ENCODE results near the gene CD6.

Gene CD6

DNA sequence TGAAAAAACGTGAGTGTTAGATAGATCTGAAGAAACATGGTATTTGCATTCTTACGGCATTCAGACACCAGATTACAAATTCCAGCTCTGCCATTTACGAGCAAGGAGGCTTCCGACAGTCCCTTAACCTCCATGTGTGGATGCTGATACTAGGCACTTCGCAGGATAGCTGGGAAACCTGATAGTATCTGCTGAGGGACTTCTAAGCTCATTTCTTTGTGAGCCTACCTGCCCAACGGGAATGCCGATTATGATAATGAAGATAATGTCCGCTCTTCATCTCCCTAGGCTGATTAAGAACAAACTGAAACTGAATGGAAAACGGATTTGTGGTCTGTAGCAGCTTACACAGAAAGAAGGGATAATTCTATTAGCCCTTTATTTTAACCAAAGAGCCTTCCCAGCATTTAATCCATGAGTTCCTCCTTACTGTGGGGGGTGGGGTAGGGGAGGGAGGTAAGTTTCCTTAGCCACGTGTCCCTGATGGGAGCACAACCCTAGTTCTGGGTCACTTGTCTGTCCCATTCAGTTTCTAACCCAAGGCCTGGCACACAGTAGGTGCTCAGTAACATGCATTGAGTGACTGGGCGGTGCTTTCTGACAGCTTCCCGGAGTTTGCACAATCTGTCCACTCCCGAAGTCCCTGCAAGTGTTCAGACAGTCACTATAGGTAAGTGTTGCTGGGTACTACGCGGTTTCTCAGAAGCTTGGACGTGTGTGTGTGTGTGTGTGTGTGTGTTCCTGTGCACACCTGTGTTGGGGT, 39.2 kb downstream of the CD6 start:
- TF ChIP-seq, protein P1, sequence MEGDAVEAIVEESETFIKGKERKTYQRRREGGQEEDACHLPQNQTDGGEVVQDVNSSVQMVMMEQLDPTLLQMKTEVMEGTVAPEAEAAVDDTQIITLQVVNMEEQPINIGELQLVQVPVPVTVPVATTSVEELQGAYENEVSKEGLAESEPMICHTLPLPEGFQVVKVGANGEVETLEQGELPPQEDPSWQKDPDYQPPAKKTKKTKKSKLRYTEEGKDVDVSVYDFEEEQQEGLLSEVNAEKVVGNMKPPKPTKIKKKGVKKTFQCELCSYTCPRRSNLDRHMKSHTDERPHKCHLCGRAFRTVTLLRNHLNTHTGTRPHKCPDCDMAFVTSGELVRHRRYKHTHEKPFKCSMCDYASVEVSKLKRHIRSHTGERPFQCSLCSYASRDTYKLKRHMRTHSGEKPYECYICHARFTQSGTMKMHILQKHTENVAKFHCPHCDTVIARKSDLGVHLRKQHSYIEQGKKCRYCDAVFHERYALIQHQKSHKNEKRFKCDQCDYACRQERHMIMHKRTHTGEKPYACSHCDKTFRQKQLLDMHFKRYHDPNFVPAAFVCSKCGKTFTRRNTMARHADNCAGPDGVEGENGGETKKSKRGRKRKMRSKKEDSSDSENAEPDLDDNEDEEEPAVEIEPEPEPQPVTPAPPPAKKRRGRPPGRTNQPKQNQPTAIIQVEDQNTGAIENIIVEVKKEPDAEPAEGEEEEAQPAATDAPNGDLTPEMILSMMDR (IDR thresholded peaks at IDR 0.05; ENCODE audit: low read depth, low read length) = no peak
- no peak overlapping the region for H3K4me3 ChIP-seq (replicated peaks in 1 of 2; ENCODE audit: low read depth in 2 of 2, low read length in 2 of 2)
- DNase-seq (ENCODE audit: low read depth in 2 of 2) = no peak

DNA sequence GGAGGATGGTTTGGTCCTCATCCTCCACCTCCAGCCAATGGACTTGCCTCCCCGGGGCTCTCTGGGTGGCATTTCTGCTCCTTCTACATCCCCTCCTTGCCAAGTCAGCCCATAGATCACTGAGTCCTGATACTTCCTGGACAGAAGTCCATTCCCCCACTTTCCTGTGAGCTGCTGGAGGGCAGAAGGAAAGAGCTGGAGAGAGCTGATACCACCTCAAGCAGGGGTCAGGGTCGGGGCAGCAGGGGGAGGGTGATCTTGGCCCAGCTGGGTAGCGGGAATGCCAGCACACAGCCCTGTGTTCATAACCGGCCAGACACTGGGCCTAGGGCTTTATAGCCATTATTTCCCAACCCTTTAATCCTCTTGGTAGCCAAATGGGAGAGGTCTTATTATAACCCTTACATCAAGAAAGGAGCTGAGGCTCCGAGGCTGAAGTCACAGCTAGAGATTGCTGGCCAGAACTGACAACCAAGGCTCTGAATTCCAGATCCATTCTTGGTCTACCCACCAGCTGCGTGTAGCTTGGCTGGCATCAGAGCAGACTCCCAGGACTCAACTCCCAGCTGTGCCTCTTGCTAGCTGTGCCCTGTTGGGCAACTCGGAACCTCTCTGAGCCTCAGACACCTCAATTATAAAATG, 39.9 kb downstream of the CD6 start:
- TF ChIP-seq, protein P1 (IDR thresholded peaks at IDR 0.05; ENCODE audit: low read depth, low read length) = no peak
- DNase-seq (ENCODE audit: low read depth in 2 of 2) = no peak
- no peak overlapping the region for H3K4me3 ChIP-seq (replicated peaks in 1 of 2; ENCODE audit: low read depth in 2 of 2, low read length in 2 of 2)

GRCh38 chr11:61011950-61012736, 40.7 kb downstream of the CD6 start:
- no peak overlapping the region for H3K4me3 ChIP-seq (replicated peaks in 1 of 2; ENCODE audit: low read depth in 2 of 2, low read length in 2 of 2)
- TF ChIP-seq, protein P1 (IDR thresholded peaks at IDR 0.05; ENCODE audit: low read depth, low read length) = no peak
- DNase-seq (ENCODE audit: low read depth in 2 of 2) = peak in 1 of 2 donors; percentile 13

DNA sequence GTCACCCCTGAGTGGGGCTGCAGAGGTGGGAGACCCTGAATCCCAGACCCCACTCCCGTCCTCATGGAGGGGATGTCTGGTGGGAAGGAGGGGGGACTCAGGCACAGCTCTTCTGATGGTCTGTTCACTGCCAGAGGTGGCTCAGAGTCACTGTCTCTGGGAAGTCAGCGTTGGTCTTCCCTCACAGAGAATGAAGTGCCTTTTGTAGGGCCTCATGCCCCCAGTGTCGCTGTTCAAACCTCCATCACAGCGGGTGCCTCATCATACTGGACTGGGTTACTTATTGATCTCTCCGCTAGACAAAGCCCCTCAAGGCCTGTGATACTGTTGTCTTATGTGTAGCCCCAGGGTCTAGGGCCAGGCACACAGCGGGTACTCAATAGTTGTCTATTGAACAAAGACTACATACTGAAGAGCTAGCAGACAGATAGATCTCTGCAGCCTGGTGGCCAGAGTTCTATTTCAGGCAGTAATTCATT, 41.3 kb downstream of the CD6 start:
- TF ChIP-seq, protein P1 (IDR thresholded peaks at IDR 0.05; ENCODE audit: low read depth, low read length) = no peak
- H3K4me3 ChIP-seq (replicated peaks in 1 of 2; ENCODE audit: low read depth in 2 of 2, low read length in 2 of 2) = no peak overlapping the region
- DNase-seq (ENCODE audit: low read depth in 2 of 2) = no peak

DNA sequence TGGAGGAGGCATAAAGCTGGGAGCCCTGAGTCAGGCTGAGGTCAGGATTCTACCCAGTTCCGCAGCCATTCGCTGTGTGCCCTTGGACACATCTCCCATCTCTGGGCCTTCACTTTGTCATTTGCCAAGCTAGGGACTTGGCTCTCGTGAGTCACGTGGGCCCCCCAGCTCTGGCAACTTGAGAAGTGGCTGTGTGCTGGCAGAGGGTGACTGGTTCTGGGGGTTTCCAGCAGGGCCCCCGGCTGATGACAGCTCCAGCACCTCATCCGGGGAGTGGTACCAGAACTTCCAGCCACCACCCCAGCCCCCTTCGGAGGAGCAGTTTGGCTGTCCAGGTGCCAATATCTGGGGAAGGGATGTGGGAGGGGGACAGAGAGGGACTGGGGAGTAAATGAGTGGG, 46.6 kb downstream of the CD6 start:
- TF ChIP-seq, protein P1 (IDR thresholded peaks at IDR 0.05; ENCODE audit: low read depth, low read length) = no peak
- H3K4me3 ChIP-seq (replicated peaks in 1 of 2; ENCODE audit: low read depth in 2 of 2, low read length in 2 of 2) = no peak overlapping the region
- no peak for DNase-seq (ENCODE audit: low read depth in 2 of 2)

DNA sequence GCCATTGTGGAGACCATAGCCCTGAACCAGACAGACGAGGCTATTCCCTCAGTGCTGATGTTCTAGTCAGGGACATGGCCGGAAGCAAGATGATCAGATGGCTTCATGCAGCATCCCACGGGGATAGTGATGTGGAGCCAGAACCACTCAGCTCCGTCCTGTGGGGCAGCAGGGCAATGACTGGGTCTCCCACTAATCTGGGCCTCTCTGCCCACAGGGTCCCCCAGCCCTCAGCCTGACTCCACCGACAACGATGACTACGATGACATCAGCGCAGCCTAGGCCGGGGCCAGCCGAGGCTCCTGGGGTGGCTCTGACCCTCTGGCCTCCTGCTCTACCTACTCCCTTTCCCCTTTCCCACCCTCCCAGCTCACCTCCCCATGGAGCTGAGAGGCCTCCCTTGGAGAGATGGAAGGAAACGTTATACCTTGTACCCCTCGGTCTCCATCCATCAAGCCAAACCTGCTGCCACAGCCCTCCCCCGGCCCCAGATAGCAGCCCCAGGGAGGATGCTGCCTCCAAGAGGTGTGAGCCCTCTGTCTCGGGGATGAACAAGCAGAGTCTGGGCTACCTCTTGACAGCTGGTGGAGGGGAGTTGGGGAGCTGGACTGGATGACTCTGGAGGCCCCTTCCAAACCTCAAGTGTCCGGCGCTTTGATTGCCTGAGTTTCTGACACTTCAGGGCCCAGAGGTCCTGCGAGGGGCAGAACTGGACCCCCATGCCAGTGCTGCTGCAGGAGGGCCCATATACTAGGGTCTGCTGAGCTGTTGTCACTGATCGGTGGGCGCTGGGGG, 47.8 kb downstream of the CD6 start:
- no peak overlapping the region for H3K4me3 ChIP-seq (replicated peaks in 1 of 2; ENCODE audit: low read depth in 2 of 2, low read length in 2 of 2)
- DNase-seq (ENCODE audit: low read depth in 2 of 2) = no peak
- TF ChIP-seq, protein P1 (IDR thresholded peaks at IDR 0.05; ENCODE audit: low read depth, low read length) = no peak
